ENCODE measurements around the gene NPSR1.
"Not testable (repeated sequence)": the region's sequence is repeated elsewhere in the genome, so short reads cannot be mapped to it uniquely, and the experiment has no call there.

The NPSR1 gene

GRCh38 chr7:34837801-34838201 lies 179.8 kb downstream of the NPSR1 start:
- no peak for DNase-seq (ENCODE audit: low read depth)

- DNase-seq (ENCODE audit: low read depth), result no peak
Measured at GRCh38 chr7:34838329-34838728, 180.3 kb downstream of the NPSR1 start.

DNA sequence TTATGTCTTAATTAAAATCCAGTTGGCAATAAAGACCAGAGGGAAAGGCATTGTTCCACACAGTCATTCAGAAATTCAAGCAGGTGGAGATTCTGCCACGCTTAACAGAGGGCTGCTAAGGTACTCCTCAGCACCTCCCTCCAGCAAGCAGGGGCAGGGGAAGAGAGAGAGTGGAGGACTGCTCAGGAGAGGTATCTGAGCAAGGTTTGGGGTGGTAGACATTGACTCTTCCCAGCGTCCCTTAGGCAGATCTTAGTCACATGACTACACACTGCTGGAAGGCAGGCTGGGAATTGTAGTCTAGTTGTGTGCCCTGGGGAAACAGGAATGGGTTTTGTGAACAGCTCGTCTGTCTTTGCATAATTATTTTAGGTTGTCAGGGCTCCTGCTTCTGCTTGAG lies 181.6 kb downstream of the NPSR1 start:
- DNase-seq (ENCODE audit: low read depth), result no peak

DNA sequence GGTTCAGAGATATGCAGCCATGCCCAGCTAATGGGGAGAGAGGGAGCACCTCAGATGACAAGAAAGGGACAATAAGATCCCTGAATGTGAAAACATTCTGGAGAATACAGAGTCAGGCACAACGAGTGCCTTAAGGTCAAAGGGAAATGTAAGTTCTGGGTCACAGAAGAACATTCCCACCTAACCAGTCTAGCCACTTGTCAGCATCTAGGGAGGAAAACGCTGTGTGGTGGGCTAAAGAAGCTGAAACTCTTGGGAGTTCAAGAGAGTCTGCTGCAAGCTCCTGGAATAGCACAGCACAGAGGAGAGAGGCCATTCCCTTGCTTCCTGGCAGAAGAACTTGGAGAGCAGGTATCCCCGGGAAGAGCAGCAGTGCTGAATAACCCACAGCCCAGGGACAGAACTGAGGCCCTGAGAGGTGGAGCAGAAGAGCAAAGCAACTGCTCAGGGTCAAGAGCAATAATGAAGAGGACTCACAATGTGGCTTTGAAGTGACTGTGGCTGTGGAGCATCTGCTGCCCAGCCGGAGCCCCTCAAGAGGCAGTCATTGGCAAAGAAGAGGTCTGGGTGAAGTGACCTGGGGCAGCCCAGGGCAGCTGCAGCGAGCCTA lies 182.3 kb downstream of the NPSR1 start:
- DNase-seq (ENCODE audit: low read depth), result no peak

GRCh38 chr7:34841326-34841725 lies 183.3 kb downstream of the NPSR1 start:
- no peak for DNase-seq (ENCODE audit: low read depth)

GRCh38 chr7:34842782-34843181 lies 184.8 kb downstream of the NPSR1 start:
- no peak for DNase-seq (ENCODE audit: low read depth)

DNA sequence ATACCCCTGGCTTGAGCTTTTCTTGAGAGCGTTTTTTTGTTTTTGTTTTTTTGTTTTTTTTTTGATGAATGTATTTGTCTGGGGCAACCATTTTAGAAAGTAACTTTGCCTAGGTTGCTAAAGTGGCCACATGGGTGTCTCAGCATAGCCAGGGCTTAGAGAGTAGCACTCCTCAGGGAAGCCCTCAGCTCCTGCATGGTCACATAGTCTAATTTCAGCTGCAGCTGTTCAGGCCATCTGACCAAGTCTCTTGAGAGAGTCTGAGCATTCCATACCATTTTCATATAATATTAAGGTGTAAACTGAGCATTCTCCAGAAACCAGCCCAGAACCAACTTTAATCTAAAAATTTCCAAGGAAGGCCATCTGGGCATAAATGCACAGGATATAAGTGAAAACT lies 186.4 kb downstream of the NPSR1 start:
- DNase-seq (ENCODE audit: low read depth), result no peak

DNA sequence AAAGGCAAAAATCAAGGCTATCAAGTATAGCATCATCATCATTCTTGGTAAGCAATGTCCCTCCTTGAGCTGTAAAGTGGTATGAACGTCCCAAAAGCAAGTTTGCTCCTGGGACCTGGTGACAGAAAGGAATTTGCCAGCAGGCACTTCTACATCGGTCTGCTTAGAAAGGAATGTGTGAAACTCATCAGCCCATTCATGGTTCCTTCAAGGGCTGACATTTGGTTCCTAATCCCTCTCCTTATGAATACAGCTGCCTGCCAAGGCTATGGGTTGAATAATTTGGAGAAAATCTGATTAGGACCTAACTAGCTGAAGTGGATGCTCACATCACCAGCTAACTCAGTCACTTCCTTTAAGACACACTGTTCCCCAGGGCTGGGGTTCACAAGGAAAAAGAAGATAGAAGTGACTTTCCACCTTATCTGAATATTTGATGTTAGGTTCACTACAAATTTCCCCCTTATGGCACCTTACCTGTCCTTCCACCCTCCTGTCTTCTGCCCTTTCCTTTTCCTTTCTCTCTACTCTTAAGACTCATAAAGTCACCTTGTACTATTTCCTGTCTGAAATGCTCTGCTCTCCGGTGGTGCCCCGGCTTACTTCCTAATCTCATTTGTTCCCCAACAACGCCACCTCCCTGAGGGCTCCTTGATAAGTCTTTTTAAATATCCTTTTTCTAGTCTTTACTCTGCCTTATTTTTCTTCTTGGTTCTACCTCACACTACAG lies 187.1 kb downstream of the NPSR1 start:
- no peak for DNase-seq (ENCODE audit: low read depth)

- DNase-seq (ENCODE audit: low read depth), result no peak
Measured at GRCh38 chr7:34845666-34846361, 187.8 kb downstream of the NPSR1 start.

DNA sequence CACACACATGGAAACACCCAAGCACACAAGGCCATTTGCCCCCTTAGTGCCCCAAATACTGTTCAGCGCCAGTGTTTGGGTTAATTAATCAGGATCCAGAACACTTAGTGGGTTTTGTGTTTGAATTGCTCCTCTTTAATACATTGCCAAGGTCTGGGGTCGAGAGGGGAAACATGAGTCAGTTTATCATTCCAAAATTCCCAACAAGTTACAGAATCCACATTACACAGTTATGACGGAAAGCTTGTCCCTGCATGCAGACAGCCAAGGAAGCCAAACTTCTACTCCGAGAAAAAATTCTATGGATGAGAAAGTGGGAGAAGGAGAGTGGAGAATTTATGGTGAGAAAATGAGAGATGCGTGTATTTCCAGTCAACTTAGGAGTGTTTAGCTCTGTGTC lies 189.0 kb downstream of the NPSR1 start:
- no peak for DNase-seq (ENCODE audit: low read depth)

DNA sequence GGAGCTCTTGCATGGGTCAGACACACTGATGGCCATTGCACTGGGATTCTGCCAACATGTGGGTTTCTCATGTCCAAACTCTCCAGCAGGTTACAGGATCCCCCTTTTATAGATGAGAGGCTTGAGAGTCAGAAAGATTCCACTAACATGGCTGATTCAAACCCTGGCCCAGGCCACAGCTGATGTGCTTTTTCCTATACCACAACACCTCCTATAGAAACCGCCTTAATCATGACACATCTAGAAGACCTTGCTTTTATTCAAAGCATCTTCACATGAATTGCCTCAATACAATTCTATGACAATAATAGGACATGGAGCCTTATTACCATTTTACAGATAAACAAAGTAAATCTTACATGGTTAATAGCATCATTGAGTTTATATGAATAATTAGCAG lies 190.7 kb downstream of the NPSR1 start:
- no peak for DNase-seq (ENCODE audit: low read depth)

DNA sequence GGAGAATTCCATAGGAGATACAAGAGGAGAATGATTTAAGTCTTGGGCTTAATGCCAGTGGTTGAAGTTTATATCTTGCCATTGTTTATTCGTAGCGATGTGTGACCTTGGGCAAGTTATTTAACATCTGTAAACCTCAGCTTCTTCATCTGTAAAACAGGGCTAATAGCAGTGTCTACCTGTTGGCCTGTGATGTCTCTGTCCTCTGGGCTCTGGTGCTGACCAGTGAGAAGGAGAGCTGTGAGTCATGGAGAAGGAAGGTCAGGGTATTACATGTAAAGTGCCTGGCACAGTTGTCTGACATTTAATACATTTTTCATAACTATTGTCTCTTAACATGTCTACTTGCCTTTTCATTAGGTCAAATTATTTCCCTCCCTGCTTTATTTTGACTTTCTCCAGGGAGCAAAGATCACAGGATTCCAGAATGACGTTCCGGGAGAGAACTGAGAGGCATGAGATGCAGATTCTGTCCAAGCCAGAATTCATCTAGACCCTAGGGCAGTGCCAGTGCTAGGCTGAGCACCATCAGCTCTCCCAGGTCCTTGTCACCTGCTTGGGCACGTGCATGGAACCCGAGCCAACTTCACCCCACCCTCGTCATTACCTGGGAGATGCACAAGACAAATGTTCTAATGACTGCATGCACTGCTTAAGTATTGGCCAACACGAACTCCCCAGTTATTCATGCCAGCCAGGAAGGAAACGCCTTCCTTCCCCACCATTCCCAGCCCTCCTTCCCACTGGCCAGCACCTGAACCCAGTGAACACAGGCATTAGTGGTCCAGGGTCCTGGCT lies 191.3 kb downstream of the NPSR1 start:
- DNase-seq (ENCODE audit: low read depth), result no peak

DNA sequence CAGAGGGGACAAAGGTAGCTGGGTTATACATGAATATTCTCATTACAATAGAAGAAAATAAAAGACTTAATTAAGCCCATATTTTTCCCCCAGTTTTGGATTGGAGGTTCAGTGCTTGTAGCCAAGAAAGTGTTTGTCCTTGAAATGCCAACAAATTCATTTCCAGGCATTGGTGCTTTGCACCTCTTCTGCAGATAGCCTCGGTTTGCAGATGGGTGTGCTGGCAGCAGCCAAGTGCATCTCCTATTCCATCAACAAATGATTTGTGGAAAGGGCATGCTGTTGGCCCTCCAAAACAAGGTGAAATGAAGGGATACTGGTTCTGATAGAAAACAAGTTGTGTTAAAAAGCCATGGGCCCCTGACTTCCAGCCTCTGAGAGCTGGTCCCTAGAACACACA lies 192.0 kb downstream of the NPSR1 start:
- no peak for DNase-seq (ENCODE audit: low read depth)

GRCh38 chr7:34850681-34851080 lies 192.7 kb downstream of the NPSR1 start:
- DNase-seq (ENCODE audit: low read depth), result no peak

- DNase-seq (ENCODE audit: low read depth), result no peak
Measured at GRCh38 chr7:34851431-34851830, 193.4 kb downstream of the NPSR1 start.

DNA sequence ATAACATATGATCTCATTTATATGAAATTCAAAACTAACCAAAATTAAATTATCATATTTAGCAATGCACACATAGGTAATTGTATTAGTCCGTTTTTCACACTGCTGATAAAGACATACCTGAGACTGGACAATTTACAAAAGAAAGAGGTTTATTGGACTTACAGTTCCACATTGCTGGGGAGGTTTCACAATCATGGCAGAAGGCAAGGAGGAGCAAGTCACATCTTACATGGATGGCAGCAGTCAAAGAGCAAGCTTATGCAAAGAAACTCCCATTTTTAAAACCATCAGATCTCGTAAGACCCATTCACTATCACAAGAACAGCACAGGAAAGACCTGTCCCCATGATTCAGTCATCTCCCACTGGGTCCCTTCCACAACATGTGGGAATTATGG lies 200.4 kb downstream of the NPSR1 start:
- DNase-seq (ENCODE audit: low read depth), result not testable (repeated sequence)

DNA sequence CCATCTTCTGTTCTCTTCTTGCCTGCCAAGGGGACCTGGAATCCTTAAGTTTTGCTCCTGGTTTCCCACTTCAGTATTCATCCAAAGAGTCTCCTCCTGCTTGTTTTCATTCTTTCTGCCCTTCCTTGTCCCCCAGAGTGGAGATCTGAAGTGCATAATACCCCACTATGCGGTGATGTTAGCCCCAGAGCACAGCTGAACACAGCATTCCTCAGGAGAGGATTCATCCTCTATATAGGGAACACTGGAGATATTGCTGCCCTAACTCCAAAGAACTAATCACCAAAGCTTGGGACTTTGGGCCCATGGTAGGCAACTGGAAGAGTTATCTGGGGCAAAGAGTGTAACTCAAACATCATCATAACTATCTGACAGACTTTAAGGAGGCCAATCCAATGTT lies 201.3 kb downstream of the NPSR1 start:
- DNase-seq (ENCODE audit: low read depth), result not testable (repeated sequence)

DNA sequence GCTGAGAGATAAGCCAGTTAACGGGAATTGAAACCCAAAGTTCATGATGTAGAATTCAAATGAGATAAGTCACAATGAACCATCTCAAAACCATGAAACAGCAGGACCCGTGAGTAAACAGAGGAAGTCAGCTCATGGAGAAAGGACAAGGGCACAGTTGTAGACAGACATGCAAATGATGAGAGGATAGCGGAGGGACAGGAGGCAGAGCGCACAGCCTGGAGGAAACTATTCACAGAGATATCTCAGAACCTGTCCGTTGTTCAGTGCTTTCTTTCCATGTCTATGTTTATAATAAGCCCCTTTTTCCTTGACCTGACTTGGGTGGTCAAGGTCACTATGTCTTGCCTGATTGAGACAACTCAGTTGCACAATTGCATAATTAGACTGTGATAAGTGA lies 208.2 kb downstream of the NPSR1 start:
- DNase-seq (ENCODE audit: low read depth), result not testable (repeated sequence)

DNA sequence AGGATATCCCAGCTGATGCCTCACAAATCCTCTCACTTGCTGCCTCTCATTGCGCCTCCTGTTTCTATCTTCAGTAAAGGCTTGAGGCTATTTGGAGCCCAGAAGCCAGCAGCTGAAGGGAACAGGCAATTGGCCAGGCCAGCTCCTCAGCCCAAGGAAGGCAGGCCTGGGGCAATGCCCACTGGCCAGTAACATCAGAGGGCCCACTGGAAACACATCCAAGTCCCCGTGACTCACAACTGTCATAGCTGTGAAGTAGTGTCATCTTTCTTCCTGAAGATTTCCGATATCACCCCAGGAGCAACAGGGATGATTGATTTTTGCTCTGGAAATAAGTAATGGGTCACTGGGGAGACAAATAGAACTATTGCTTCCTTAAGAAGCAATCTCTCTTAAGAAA lies 209.3 kb downstream of the NPSR1 start:
- DNase-seq (ENCODE audit: low read depth), result not testable (repeated sequence)

GRCh38 chr7:34868602-34869001 lies 210.6 kb downstream of the NPSR1 start:
- not testable (repeated sequence) for DNase-seq (ENCODE audit: low read depth)

- DNase-seq (ENCODE audit: low read depth), result no peak
Measured at GRCh38 chr7:34869057-34869456, 211.0 kb downstream of the NPSR1 start.

DNA sequence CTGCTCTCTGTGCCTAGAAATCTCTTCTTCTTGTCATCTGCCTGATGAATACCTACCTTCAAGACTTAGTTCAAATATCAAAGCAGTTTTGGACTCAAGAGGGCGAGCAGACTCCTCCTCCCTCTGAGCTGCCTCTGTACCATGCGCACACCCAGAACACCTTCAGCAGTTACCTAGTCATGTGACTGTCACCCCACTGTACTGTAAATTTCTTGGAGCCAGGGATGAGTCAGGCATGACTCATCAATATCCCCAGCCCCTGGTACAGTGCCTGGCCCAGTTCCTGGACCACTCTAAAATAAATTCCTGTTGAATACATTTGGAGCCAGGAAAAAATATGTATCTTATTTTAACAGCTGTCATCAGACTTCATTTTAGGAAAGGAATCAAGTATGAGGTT lies 212.0 kb downstream of the NPSR1 start:
- DNase-seq (ENCODE audit: low read depth), result not testable (repeated sequence)

DNA sequence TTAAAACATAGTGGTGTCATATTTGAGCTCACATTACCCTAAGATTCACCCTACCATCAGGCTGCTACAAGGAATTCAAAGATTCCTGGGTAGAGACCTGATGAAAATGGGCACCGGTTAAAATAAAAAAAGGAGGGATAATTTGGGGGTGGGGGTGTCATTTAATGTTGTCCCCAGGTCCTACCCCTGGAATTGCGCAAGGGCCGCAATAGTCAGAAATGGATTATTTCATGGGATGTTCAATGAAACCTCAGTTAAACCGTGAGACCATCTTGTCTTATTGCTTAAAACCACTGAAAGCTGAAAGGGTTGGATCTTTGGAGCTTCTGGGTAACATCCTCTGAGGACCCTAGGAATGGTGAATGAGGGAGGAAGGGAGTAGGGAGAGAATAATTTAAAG lies 216.3 kb downstream of the NPSR1 start:
- not testable (repeated sequence) for DNase-seq (ENCODE audit: low read depth)
